LNCAP (cell line): ENCODE measurements around the gene AIG1.

ENCODE experiments used
- CTCF ChIP-seq: fragments of 450-650 bp; IDR thresholded peaks from 2 replicates; pipeline ENCODE4 v1.5.1; 2017; ENCODE audit warnings: mild to moderate bottlenecking

The AIG1 gene

GRCh38 chr6:143092768-143093167 lies 32.1 kb downstream of the AIG1 start:
- TF ChIP-seq CTCF: no peak

- TF ChIP-seq CTCF: no peak
These were observed 32.6 kb downstream of the AIG1 start for GRCh38 chr6:143093290-143093689.

- no peak for TF ChIP-seq CTCF
These were observed 35.7 kb downstream of the AIG1 start for GRCh38 chr6:143096403-143096802.

GRCh38 chr6:143097224-143097795 lies 36.6 kb downstream of the AIG1 start:
- TF ChIP-seq CTCF: no peak

GRCh38 chr6:143098054-143098671 lies 37.5 kb downstream of the AIG1 start:
- TF ChIP-seq CTCF: no peak

- no peak for TF ChIP-seq CTCF
These were observed 39.0 kb downstream of the AIG1 start for GRCh38 chr6:143099647-143100046.

- TF ChIP-seq CTCF: no peak
These were observed 39.7 kb downstream of the AIG1 start for GRCh38 chr6:143100429-143100828.

GRCh38 chr6:143103916-143104315 lies 43.2 kb downstream of the AIG1 start:
- TF ChIP-seq CTCF: no peak
